GM18520 (cell line): ENCODE data around the gene ESF1.

Experiments
- ATAC-seq: cut with Tn5 transposase; IDR thresholded peaks from one replicate; pipeline ENCODE4 v1.9.1; 2021; ENCODE audit not compliant: unreplicated experiment

The ESF1 gene, protein sequence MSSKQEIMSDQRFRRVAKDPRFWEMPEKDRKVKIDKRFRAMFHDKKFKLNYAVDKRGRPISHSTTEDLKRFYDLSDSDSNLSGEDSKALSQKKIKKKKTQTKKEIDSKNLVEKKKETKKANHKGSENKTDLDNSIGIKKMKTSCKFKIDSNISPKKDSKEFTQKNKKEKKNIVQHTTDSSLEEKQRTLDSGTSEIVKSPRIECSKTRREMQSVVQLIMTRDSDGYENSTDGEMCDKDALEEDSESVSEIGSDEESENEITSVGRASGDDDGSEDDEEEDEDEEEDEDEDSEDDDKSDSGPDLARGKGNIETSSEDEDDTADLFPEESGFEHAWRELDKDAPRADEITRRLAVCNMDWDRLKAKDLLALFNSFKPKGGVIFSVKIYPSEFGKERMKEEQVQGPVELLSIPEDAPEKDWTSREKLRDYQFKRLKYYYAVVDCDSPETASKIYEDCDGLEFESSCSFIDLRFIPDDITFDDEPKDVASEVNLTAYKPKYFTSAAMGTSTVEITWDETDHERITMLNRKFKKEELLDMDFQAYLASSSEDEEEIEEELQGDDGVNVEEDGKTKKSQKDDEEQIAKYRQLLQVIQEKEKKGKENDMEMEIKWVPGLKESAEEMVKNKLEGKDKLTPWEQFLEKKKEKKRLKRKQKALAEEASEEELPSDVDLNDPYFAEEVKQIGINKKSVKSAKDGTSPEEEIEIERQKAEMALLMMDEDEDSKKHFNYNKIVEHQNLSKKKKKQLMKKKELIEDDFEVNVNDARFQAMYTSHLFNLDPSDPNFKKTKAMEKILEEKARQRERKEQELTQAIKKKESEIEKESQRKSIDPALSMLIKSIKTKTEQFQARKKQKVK

GRCh38 chr20:13784893-13785715, at the start of gene ESF1, which contains the start of gene NDUFAF5:
ESF1 (minus strand) TSS chr20:13784919; CDS start chr20:13783140, 1,779 bp downstream.
NDUFAF5 (plus strand) TSS chr20:13785028; CDS start chr20:13785069, 41 bp downstream.
- ATAC-seq, result peak; percentile 97

- ATAC-seq, result no peak
These were observed 46.8 kb upstream of the ESF1 start for GRCh38 chr20:13831476-13831875.

DNA sequence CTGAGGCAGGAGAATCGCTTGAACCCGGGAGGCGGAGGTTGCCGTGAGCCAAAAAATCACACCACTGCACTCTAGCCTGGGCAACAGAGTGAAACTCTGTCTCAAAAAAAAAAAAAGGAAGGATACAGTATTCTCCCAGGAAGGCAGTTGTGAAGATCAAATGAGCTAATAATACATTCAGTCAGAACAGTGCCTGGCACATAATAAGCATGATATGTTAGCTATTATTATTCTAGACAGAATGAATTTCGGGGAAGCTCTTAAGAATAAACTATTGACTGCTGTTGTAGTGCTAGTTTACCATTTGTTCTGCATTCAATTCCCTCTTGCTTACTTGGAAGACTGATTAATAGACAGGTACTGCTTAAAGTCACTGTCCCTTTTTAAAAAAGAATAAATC, 40.7 kb upstream of the ESF1 start:
- ATAC-seq, result no peak

- no peak for ATAC-seq
These were observed 39.7 kb upstream of the ESF1 start for GRCh38 chr20:13824459-13824858.

- no peak for ATAC-seq
These were observed 37.7 kb upstream of the ESF1 start for GRCh38 chr20:13822459-13822858.

DNA sequence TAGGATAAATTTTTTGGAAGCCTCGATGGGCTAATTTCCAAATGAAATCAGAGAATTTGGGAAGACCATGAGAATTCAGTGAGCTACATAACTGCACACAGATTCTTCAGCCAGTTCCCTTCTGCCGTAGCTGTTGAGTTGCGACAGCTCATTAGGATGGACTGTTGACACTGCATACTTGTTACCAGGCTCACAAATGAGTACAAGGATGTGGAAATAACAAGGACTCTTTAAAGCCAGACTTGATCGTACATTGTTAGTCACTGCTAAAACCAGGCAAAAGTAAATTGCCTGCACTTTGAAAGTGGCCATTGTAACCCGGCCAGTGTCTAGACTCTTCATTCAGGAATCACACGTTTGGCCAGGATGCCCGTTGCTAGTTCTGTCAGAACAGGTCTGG, 37.2 kb upstream of the ESF1 start:
- ATAC-seq, result no peak

GRCh38 chr20:13819885-13820645, 35.3 kb upstream of the ESF1 start:
- ATAC-seq, result peak; percentile 62

GRCh38 chr20:13817342-13817741, 32.6 kb upstream of the ESF1 start:
- ATAC-seq, result no peak

DNA sequence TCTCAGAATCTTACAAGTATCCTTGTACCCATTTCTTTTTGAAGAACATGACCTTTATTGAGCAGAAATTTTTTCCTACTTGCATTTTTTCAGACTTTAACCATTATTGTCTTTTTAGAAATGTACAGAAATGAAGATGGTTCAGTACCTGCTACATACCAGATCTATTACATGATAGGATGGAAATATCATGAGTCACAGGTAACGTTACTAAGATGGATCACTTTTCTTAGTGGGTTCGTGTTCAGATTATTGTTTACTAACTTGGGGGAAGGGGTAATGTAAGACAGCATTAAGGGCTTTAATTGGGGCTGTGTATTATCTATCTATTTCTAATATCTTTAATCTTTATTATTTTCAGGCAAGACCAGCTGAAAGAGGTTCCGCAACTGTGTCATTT, 32.0 kb upstream of the ESF1 start:
- no peak for ATAC-seq

GRCh38 chr20:13814672-13815071, 30.0 kb upstream of the ESF1 start:
- no peak for ATAC-seq

DNA sequence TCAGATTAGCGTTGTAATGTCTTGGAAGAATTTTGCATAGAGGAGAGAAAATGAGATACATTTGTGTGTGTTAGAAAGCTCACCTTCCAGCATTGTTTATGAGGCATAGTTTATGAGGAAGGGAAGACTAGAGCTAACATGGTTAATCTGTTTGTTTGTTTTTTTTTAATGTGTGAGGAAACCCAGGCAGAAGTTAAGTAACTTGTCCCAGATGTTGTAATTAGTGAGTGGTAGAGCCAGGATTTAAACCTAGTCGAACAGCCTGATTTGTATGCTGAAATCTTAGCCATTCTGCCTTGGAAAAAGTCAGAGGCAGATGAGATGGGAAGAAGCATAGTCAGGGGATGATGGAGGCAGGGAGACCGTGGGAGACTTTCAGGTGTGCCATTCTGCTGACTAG, 29.2 kb upstream of the ESF1 start:
- ATAC-seq, result no peak

GRCh38 chr20:13810446-13810845, 25.7 kb upstream of the ESF1 start:
- no peak for ATAC-seq

GRCh38 chr20:13809855-13810254, 25.1 kb upstream of the ESF1 start:
- no peak for ATAC-seq

GRCh38 chr20:13809373-13809772, 24.7 kb upstream of the ESF1 start:
- no peak for ATAC-seq

GRCh38 chr20:13800728-13801134, 16.0 kb upstream of the ESF1 start:
- ATAC-seq, result no peak

- ATAC-seq, result no peak
These were observed 15.3 kb upstream of the ESF1 start for GRCh38 chr20:13799974-13800373.

DNA sequence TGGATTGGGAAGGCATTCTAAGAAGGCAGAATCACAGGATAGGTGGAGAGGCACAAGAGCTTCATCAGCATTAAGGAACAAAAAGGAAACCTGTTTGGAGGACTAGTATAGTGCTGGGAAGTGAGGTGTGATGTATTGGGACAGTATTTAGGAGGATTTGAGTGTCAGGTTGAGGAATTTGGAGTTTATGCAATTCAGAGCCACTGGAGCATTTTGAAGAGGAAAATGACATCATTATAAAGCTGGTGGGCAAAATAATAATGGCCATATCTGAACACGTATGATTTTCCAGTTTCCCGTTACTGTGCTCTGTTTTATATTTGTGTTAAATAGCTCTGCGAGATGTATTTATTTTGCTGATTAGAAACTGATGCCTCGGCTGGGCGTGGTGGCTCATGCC, 14.3 kb upstream of the ESF1 start:
- ATAC-seq, result no peak

DNA sequence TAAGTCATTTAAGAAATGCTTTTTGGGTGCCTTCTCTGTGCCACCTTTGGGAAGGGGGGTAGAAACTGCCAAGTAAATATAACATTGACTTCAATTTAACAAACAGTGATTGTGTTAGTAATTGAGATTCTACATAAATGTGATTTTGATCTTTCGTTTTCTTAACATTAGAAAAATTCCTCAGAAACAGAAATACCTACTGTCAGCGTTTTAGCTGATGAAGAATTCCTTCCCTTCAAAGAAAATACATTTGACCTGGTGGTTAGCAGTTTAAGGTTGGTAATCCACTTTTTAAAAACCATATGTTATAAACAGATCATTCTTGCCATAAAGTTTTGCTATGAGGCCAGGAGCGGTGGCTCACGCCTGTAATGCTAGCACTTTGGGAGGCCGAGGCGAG, 9.9 kb upstream of the ESF1 start:
- no peak for ATAC-seq

DNA sequence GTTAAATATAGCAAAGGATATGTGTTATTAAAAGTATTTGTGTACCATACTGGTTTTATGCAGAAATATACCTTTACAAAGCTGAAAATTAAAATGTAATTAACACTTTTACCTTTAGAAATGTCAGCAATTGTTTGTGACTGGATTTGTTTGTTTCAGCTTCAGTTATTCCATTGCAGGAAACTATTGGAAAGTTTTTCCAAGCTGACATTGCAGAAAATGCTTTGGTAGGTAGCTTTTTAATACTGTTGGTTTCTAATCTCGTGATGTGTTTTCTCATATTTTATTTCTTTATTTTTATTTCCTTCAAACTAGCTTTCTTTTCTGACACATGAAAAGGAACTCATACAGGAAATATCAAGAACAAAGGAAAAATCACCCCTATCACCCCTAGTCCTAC, 8.3 kb upstream of the ESF1 start:
- no peak for ATAC-seq
